ELR (cell line): Measurements from ENCODE around the gene PICALM.
"Not testable (repeated sequence)": the region's sequence is repeated elsewhere in the genome, so short reads cannot be mapped to it uniquely, and the experiment has no call there.

Experiments
- DNase-seq: peaks from one replicate; pipeline ENCODE4 v3.0.0-alpha.2; 2015; ENCODE audit warnings: low read depth

PICALM gene

DNA sequence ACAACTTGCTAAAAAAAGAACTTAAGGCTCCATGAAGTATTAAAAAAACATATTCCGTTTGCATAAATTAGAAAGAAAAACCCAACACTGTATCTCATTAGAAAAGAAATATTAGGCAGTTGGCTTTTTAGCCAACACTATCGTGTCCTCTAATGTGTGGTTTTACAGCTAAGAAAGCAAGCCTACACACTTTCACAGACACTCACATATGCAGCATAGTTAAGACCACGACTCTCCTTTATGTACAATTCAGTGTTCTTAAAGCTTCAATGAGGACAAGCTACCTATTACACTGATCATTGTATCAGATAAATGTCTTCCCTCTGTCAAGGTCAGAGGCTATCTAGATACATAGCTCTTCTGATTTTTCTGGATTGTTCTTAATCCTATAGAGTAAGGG lies 80.1 kb downstream of the PICALM start:
- no peak for DNase-seq

DNA sequence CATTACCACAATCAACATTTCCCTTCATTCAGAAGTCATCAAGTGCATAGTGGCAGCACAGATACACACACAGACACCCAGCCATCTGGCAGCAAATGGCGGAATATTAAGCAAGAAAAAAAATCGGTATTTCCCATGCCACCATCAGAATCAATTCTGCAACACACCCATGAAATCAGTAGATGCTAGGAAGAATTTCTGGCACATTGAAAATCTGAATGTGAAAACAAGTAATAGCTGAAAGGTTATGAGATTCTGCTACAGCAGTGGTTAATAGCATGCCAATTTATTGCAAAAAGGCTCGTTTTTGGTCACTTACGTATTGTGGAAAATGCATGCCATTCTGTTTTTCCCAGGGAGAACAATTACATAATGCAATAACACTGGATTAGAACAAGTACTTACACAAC lies 91.1 kb downstream of the PICALM start:
- no peak for DNase-seq

DNA sequence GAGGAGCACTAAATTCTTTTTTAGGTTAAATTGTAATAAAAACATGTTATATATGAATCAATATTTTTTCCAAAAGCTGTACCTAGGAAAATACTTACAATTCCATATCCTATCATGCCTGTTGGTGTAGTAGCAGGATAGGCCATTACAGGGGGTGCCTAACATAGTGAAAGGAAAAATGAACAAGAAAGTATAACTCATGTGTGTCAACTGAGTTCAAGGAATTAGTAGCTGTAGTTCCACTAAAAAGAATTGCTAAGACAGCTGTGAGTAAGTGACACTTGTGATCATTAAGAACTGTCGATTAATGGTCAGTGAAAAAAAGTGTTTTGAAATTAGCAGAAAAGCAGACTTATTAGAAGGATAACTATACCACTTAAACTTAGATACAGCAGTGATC lies 92.4 kb downstream of the PICALM start:
- no peak for DNase-seq

DNA sequence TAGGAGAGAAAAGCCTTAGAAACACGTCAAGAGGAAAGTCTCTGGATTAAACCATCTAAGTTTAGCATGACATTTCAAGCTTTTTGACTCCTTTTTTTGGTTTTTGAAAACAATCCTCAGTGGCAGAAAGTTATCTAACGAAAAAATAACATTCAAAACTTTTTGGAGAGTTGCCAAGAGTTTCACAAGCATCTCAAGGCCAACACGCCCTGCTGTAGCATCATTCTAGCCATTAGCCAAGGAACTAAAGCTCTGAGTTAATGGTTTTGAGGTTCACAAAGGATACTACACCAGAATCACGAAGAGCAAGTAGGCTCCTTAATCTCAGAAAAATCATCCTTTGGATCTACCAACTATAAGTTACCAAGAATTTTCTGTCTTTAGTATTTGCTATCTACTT lies 94.8 kb downstream of the PICALM start:
- no peak for DNase-seq

DNA sequence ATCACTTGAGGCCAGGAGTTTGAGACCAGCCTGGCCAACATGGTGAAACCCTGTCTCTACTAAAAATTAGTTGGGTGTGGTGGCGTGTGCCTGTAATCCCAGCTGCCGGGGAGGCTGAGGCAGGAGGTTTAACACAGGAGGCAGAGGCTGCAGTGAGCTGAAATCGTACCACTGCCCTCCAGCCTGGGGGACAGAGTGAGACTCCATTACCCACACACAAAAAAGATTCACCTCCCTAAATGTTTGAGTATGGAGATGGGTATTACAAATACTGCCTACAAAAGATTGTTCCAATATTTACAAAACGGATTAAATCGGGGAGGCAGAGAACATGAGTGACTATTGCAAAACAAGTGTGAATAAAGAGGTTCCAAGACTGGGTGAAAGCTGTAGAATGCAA lies 98.3 kb downstream of the PICALM start:
- DNase-seq = no peak

DNA sequence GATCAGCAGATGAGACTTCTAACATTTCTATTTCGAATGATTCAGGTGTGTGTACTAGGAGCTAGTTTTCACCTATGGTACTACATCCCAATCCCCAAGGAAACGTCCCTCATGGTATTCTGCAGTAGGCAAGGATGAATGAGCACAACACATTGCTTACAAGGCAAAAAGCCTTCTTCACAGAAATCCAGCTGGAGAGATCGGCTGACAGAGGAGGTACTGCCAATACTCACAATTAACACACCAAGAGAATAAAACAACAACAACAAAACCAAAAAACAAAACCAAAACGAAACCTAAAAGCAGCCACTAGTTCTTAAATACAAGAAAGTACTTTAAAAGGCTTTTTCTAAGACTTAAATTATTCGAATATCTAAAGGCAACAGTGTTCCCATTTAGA lies 101.4 kb downstream of the PICALM start:
- no peak for DNase-seq

DNA sequence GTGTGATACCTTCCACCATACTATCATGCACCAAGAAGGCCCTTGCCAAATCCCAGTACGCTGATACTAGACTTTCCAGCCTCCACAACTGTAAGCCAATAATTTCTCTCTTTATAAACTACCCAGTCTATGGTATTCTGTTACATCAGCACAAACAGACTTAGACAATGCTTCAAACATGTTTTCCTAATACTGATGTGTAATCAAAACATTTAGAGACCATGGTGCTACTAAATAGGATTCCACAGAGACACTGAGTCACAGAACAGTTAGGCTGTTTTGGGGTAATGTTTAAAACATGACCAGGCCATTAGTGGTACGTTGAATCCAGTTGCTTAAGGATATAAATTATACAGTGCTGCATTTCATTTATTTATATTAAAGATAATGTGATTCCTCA lies 103.7 kb downstream of the PICALM start:
- DNase-seq = no peak

DNA sequence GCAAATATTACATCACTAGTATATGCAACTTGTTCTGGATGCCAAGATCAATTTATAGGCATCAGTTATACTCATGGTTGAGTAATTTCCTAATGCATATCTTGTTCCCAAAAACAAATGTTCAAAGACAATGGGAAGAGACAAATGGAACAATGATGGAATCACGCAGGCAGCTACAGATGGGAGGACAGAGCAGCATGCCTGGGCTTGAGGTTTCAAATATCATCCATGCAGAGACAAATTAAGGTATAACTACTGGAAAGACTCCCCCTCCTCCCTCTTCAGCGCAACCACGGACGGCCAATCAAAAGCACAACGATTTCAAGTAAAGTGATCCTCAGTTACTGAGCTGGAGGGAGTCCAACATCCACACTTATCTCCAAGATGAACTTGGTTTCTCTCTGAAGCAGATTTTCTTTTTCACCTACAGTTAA lies 106.9 kb downstream of the PICALM start:
- DNase-seq = no peak

DNA sequence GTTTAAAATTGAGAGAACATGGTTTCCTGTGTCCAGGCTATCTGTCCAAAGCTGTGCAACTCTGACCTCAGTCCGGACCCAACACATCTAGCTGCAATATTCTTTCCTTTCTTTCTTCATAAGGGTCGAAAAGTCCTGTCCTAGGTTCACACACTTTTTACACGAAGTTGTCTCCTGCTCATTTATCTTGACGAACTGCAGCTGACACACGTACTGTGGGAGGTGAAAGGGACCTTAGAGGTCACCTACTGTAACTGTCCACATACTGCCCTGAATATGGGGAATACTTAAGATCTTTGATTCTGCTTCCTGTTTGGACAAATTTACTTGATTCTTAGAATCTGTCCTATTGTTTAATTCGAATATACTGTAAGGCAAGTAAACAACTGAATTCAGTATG lies 107.8 kb downstream of the PICALM start:
- no peak for DNase-seq

DNA sequence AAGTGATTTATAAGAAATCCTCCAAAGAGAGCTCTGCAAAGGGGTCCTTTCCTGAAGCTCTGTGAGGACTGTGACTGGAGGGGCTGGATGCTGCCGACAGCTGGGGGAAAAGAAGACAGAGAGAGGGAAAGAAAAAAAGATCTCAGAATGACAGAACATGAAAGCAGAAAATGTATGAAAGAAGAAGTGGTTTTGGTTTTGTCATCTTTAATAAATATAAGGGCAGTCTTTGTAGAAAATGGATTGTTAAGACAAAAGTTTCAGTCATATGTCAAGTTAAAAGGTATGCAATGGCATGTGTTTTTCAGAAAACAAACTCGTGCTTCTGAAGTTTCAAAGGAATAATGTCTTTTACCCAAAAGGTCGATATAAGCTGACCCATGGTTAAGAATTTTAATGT lies 108.2 kb downstream of the PICALM start:
- DNase-seq = no peak

DNA sequence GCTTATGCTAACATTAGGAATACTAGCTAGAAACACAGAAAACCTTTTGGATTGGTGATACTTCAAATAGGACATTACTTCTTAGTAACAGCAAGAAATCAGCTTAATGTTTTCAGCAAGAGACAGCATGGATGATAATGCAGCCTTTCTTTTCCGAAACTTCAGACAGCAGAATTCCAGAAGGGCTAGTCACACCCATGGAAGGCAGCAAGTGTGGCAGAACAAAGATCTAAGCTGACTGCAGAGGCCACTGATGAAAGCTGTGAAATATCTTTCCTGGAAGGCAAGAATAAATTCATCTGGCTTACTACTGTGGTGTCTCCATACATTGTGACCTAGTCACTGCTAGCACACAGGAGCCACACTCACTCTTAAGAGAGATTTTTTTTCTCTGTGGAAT lies 113.4 kb downstream of the PICALM start:
- DNase-seq = peak; percentile 41

DNA sequence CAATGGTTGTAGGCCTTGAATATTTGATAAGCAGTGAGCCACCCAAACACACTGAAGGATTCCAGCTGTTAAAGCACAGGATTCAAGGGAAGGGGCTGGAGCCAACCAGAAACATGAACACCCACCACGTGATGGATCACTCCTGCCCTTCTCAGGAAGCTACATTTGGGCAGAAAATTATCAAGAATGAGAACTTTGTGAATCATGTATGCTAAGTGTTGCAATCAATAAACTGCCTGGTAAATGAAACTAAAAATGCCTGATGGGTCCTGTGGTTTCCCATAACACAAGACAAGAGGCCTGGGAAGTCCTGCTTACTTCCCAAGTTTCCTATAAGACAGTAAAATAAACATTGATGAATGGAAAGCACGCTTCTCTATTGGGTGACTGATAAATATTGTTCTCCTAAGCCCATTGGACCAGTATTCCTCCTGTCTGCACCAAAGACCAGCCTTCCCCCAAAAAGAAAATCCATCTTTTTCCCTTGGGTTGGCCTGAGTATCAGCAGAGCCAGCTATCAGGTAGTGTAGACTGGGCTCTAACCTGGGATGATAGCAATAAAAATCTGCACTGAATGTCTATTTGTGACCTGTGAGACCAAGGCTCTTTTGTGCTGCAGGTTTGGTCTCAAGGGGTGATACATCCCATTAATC lies 115.3 kb downstream of the PICALM start:
- peak; percentile 23 for DNase-seq

DNA sequence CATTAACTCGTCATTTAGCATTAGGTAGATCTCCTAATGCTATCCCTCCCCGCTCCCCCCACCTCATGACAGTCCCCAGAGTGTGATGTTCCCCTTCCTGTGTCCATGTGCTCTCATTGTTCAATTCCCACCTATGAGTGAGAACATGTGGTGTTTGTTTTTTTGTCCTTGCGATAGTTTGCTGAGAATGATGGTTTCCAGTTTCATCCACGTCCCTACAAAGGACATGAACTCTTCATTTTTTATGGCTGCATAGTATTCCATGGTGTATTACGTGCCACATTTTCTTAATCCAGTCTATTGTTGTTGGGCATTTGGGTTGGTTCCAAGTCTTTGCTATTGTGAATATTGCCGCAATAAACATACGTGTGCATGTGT lies 116.8 kb downstream of the PICALM start:
- DNase-seq = not testable (repeated sequence)

DNA sequence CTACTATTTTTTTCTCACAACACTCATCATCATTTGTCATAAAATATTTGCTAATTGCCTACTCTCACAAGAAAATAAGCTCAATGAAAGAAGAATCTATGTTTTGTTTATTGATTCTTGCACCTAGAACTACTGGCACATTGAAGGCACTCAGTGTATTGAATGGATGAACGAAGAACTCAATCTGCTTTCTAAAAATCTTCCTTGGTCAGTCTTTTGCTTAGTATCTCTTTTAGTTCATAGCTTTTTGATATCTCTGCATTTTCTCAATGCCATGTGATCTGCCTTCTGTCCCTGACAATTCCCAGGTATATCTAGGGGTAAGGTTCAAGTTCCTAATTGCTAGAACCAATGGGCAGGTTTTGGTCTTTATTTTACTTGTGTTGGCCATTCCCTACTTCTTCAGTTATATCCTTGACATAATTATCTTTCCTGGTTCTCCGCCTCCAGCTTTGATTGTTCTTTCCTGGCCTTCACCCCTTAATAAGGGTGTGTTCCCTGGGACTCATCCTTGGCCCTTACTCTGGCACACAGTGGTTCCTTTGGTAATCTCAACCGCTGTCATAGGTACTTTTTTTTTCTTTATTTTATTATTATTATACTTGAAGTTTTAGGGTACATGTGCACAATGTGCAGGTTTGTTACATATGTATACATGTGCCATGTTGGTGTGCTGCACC lies 117.3 kb downstream of the PICALM start:
- DNase-seq = no peak

DNA sequence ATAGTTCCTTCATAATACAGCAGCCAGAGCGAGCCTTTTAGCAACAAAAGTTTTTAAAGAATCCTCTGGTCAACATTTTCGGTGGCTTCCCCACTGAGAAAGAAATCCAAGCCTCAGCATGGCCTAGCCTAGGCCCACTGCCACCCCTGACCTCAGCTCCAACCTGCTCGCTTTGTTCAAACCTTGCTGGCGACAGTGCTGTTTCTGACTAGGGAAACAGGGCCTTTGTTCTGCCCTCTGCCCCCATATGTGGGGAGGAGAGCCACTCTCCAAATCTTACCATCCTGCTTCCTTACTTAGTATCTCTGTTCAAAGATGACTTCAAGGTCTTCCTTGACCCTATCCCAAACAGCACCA lies 117.9 kb downstream of the PICALM start:
- no peak for DNase-seq

DNA sequence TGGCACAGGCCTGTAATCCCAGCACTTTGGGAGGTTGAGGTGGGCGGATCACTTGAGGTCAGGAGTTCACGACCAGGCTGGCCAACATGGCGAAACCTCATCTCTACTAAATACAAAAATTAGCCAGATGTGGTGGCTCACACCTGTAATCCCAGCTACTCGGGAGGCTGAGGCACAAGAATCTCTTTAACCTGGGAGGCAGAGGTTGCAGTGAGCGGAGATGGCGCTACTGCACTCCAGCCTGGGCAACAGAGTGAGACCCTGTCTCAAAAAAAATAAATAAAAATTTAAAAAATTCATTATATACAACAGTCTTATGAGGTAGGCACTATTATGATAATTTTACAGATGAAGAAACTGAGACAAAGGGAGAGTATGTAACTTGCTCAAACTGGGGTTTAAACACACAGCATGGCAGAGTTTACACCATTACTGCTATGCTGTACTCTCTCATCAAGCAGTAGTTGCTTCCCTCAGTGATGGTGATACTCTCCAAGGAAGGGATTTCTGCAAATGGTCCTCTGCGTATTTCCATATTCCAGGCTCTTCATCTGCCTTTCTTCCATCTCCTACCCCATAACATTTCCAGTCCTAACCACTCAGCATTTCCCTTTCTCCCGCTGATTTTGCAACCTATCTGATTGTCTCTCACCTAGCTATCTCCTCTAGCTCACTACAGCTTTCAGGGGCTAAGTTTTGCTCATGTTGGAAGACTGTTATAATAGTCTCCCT lies 118.4 kb downstream of the PICALM start:
- DNase-seq = no peak

DNA sequence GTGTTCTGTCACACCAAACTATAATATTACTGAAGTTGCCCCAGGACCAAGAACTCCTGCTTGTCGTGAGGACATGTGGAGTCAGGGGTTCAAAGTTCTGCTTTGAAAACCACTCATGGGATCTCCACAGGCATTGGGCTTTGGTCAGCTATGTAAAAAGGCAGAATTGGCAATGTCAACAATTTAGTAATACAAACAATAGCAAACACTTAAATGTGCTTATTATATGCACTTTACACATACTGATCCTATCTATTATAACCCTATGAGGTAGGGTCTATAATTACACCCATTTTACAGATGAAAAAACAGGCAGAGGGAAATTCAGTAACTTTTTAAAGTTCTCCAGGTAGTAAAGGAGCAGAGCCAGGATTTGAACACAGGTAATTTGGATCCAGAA lies 119.1 kb downstream of the PICALM start:
- no peak for DNase-seq

DNA sequence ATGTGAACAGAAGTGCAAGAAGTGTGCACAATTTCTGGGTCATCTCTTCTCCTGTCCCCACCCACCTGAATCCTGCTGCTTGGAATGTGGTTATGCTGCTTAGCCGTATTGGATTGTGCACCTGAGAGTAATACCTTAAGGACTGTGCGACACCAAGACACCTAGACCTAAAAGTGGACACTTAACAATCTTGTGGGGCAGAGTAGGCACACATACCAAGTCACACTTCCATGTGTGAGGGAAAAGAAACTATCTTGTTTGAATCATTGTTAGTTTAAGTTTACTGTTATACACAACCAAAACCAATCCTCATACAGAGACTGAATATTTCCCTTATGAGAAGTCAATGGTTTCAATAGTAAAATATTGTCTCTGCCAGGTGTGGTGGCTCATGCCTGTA lies 120.0 kb downstream of the PICALM start:
- DNase-seq = no peak

DNA sequence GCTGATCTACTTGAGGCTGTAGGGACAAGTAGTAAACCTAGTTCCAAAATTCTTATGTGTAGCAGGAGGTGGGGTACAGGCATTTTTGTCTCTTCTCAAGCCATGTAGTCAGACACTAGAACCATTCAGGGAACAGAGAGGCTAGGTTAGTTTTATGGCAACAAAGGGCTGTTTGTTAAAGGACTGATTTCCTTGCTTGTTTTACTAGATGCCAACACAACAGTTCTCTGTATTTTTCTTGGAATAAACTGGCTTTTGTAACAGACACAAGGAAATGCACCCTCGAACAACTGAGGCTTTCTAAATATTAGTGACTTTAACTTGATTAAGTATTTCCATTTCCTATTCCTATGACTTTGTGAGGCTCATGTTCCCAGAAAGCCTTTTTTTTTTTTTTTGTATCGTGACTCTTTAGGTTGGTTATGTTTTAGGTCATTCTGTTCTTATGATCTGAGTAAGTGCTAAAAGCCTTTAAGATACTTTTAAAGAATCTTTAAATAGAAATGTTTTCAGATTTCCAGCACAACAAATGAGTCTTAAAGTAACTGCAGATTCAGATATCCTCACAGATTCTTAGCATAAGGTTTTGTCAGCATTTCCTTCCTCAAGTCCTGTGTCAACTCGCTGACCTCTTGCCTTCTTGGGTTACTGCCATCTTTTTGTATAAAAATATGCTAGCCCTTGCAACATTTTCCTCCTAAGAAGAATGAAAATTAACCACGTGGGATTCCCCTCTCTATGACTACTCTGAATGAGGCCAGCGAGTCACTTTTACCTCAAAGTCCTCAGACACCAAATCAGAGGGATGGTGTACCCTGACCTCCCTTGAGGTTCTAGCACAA lies 121.2 kb downstream of the PICALM start:
- peak; percentile 82 for DNase-seq

DNA sequence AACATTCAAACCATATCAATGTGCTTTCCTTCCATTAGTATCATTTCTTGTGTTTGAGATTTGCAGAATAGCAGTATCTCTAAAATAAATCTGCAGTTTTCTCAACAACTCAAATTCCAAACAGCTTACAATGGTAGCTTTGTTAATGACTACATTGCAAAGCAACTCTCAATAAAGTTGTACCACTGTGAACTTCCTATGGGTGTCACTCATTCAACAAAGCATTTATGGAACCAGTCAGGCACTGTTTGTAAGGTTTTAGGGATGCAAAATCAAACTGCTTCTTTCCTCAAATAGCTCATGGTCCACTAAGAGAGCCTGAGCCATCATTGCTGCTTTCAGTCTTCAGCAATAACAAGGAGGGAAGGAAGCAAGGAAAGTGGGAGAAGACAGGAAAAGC lies 122.7 kb downstream of the PICALM start:
- peak; percentile 34 for DNase-seq

DNA sequence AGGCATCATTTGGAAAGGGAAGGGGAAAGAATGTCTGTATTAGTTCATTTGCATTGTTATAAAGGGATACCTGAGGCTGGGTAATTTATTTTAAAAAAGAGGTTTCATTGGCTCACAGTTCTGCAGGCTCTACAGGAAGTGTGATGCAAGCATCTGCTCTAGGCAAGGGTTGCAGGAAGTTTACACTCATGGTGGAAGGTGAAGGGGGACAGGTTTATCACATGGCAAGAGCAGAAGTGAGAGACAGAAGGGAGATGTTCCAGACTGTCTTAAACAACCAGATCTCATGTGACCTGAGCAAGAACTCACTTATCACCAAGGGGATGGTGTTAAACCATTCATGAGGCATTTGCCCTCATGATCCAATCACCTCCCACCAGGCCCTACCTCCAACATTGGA lies 123.1 kb downstream of the PICALM start:
- DNase-seq = no peak

DNA sequence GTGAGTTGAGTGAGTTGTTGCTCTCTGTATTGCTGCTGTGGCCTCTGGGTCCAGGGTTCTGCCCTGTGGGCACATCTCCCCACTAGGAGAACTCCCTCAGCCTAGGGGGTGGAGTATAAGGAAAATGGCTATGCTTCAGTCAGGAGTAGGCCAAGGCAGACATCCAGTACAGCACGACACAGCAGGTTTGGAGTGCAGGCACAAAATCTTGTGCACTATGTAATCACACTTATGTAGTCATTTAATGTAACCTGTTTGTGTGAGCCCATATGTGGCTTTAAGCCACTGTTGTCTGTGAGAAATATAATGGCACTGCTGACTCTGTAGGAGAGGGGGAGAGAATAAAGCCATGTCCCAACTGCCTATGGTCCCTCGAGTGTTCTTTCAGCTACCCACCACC lies 123.6 kb downstream of the PICALM start:
- DNase-seq = no peak
